Astrocyte (in vitro differentiated cells and primary cell): ENCODE measurements around the gene PRSS36. TPM values are rescaled to one million over a fixed set of nuclear protein-coding genes. Genes with fewer than 3 reads are reported as not detected.

ENCODE experiments used
- DNase-seq: peaks from one replicate; pipeline ENCODE4 v3.0.0-alpha.2; 2010; ENCODE audit warnings: low read depth
- FAIRE-seq: peaks from 2 replicates; lab custom pipeline; 2011; peaks lifted over from hg19 to GRCh38; lab: Jason Lieb, UNC
- H2AFZ ChIP-seq: 2 replicates; pipeline ENCODE4 v1.6.0; 2012; ENCODE audit warnings: low read depth, low read length, inconsistent platforms
- H3K27ac ChIP-seq: 2 replicates; pipeline ENCODE4 v1.5.1; 2011; ENCODE audit warnings: low read depth, low read length, inconsistent platforms
- H3K27me3 ChIP-seq: 2 replicates; pipeline ENCODE4 v1.6.0; 2011; ENCODE audit warnings: low read length, inconsistent platforms; ENCODE audit not compliant: insufficient read depth
- H3K36me3 ChIP-seq: 2 replicates; pipeline ENCODE4 v1.5.1; 2011; ENCODE audit warnings: low read length, inconsistent platforms; ENCODE audit not compliant: insufficient read depth
- H3K4me1 ChIP-seq: 2 replicates; pipeline ENCODE4 v1.5.1; 2011; ENCODE audit warnings: low read length, inconsistent platforms; ENCODE audit not compliant: insufficient read depth
- H3K4me2 ChIP-seq: 2 replicates; pipeline ENCODE4 v1.6.0; 2012; ENCODE audit warnings: low read length, inconsistent platforms
- H3K4me3 ChIP-seq: 2 replicates; pipeline ENCODE4 v1.5.1; 2011; ENCODE audit warnings: low read depth, mild to moderate bottlenecking, low read length, inconsistent platforms; ENCODE audit not compliant: insufficient read depth
- H3K79me2 ChIP-seq: 2 replicates; pipeline ENCODE4 v1.6.0; 2012; ENCODE audit warnings: mild to moderate bottlenecking, low read length, inconsistent platforms; ENCODE audit not compliant: insufficient read depth
- H3K9ac ChIP-seq: 2 replicates; pipeline ENCODE4 v1.6.0; 2012; ENCODE audit warnings: mild to moderate bottlenecking, low read length, inconsistent platforms
- H3K9me3 ChIP-seq: 2 replicates; pipeline ENCODE4 v1.5.1; 2012; ENCODE audit warnings: low read depth, mild to moderate bottlenecking, low read length, inconsistent platforms; ENCODE audit not compliant: insufficient read depth
- H4K20me1 ChIP-seq: 2 replicates; pipeline ENCODE4 v1.6.0; 2012; ENCODE audit warnings: low read length, inconsistent platforms; ENCODE audit not compliant: insufficient read depth
- H3K27ac Mint-ChIP-seq: one replicate; pipeline ENCODE4 v1.8.0; 2021; ENCODE audit warnings: mild to moderate bottlenecking, mixed read lengths; ENCODE audit not compliant: unreplicated experiment
- H3K27me3 Mint-ChIP-seq: one replicate; pipeline ENCODE4 v1.8.0; 2021; ENCODE audit warnings: low read depth, mixed read lengths; ENCODE audit not compliant: unreplicated experiment
- H3K36me3 Mint-ChIP-seq: one replicate; pipeline ENCODE4 v1.8.0; 2021; ENCODE audit warnings: low read depth, mixed read lengths; ENCODE audit not compliant: unreplicated experiment
- H3K4me1 Mint-ChIP-seq: one replicate; pipeline ENCODE4 v1.8.0; 2021; ENCODE audit warnings: low read depth, mixed read lengths; ENCODE audit not compliant: unreplicated experiment
- H3K4me3 Mint-ChIP-seq: one replicate; pipeline ENCODE4 v1.8.0; 2021; ENCODE audit warnings: mild to moderate bottlenecking, moderate library complexity, mixed read lengths; ENCODE audit not compliant: unreplicated experiment
- H3K9me3 Mint-ChIP-seq: one replicate; pipeline ENCODE4 v1.8.0; 2021; ENCODE audit warnings: mild to moderate bottlenecking, mixed read lengths; ENCODE audit not compliant: unreplicated experiment
- EZH2 ChIP-seq: IDR thresholded peaks from 2 replicates; pipeline ENCODE4 v1.6.1; 2012; ENCODE audit warnings: mild to moderate bottlenecking, low read length, inconsistent platforms; ENCODE audit not compliant: insufficient read depth
- total RNA-seq: library from RNA; stranded (reverse); gene quantifications from 2 replicates; pipeline ENCODE4 v1.2.1, GENCODE V29; 2021
- TF ChIP-seq, protein P1 (sequence below): IDR thresholded peaks from 2 replicates; pipeline ENCODE4 v1.5.1; 2011; ENCODE audit warnings: low read depth, mild to moderate bottlenecking, inconsistent platforms, low read length, moderate library complexity; ENCODE audit not compliant: insufficient read depth

The PRSS36 gene
- total RNA-seq, 1 donor from 2014 or later: 0.41 TPM

DNA sequence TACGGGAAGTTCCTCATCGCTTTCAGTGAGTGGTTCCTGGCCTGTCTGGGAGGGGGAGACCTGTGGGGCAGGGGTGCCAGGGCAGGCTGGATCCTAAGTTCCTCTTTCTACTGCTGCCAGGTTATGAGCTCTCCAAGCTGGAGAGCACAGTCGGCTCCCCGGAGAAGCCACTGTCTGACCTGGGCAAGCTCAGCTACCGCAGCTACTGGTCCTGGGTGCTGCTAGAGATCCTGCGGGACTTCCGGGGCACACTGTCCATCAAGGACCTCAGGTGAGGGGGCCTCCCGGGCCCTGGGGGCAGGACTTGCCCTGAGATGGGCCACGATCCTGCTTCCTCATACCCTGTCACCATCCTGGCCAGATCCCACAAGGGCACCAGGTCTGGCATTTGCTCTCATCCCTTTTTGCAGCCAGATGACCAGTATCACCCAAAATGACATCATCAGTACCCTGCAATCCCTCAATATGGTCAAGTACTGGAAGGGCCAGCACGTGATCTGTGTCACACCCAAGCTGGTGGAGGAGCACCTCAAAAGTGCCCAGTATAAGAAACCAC is 19.5 kb downstream of the PRSS36 start:
- Histone ChIP-seq H3K27me3 (no peaks in the 10 kb centered on the region), H3K79me2 (no peaks in the 10 kb centered on the region), H3K4me2 (no peak overlapping the region), H4K20me1 (no peaks in the 10 kb centered on the region), H2AFZ (no peak overlapping the region), H3K27ac (no peak overlapping the region), H3K4me3 (no peak overlapping the region), H3K9me3 (no peaks in the 10 kb centered on the region), H3K36me3 (no peaks in the 10 kb centered on the region), H3K9ac (no peak overlapping the region), H3K4me1 (peaks cover 16% of the 10 kb centered on the region)
- no peak overlapping the region for H3K27ac Mint-ChIP-seq
- peaks cover 17% of the 10 kb centered on the region for H3K36me3 Mint-ChIP-seq
- peaks cover 2% of the 10 kb centered on the region for H3K9me3 Mint-ChIP-seq
- H3K4me3 Mint-ChIP-seq: no peak overlapping the region
- no peaks in the 10 kb centered on the region for H3K4me1 Mint-ChIP-seq
- no peak for FAIRE-seq
- no peak for DNase-seq
- peaks cover 3% of the 10 kb centered on the region for H3K27me3 Mint-ChIP-seq
- TF ChIP-seq, protein P1, sequence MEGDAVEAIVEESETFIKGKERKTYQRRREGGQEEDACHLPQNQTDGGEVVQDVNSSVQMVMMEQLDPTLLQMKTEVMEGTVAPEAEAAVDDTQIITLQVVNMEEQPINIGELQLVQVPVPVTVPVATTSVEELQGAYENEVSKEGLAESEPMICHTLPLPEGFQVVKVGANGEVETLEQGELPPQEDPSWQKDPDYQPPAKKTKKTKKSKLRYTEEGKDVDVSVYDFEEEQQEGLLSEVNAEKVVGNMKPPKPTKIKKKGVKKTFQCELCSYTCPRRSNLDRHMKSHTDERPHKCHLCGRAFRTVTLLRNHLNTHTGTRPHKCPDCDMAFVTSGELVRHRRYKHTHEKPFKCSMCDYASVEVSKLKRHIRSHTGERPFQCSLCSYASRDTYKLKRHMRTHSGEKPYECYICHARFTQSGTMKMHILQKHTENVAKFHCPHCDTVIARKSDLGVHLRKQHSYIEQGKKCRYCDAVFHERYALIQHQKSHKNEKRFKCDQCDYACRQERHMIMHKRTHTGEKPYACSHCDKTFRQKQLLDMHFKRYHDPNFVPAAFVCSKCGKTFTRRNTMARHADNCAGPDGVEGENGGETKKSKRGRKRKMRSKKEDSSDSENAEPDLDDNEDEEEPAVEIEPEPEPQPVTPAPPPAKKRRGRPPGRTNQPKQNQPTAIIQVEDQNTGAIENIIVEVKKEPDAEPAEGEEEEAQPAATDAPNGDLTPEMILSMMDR: no peak
- TF ChIP-seq EZH2: no peak

DNA sequence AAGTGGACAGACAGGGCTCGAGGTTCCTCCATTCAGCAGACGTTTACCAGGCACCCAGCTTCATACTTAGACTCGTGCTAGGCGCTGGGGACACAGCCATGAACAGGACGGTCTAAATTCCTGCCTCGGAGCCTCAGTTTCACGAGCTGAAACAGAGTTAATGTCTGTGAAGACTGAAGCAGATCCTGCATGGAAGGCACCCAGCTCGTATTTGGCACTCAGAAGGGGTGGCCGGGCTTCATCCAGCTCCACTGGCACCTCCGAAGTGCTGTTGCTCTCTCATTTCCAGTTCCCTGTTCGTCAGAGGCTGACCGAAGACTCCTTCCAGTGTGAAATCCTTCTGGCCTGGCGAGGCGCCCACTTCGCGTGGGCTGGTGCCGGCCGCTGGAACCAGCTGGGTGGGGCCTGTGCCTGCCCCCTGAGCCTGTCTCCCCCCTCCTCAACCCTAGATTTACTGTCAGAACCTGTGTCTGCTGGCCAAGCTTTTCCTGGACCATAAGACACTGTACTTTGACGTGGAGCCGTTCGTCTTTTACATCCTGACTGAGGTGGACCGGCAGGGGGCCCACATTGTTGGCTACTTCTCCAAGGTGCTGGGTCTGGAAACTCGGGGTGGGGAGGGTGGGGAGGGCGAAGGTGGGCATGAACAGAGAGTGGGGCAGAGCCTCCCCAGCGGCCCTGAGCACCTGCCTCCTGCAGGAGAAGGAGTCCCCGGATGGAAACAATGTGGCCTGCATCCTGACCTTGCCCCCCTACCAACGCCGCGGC is 20.1 kb downstream of the PRSS36 start:
- no peak overlapping the region for H3K4me3 ChIP-seq
- no peaks in the 10 kb centered on the region for H3K9me3 ChIP-seq
- no peaks in the 10 kb centered on the region for H4K20me1 ChIP-seq
- no peak for FAIRE-seq
- TF ChIP-seq, protein P1: no peak
- TF ChIP-seq EZH2: no peak
- Mint-ChIP-seq H3K4me1 (no peaks in the 10 kb centered on the region), H3K27me3 (peaks cover 3% of the 10 kb centered on the region), H3K9me3 (peaks cover 2% of the 10 kb centered on the region), H3K27ac (no peak overlapping the region), H3K36me3 (peaks cover 19% of the 10 kb centered on the region), H3K4me3 (no peak overlapping the region)
- H3K79me2 ChIP-seq: no peaks in the 10 kb centered on the region
- DNase-seq: peak; percentile 23
- peaks cover 12% of the 10 kb centered on the region for H3K4me1 ChIP-seq
- H2AFZ ChIP-seq: no peak overlapping the region
- no peak overlapping the region for H3K27ac ChIP-seq
- no peak overlapping the region for H3K9ac ChIP-seq
- H3K27me3 ChIP-seq: no peaks in the 10 kb centered on the region
- no peaks in the 10 kb centered on the region for H3K36me3 ChIP-seq
- no peak overlapping the region for H3K4me2 ChIP-seq
